K562 (cell line): ENCODE data around the gene DEDD. TPM values are rescaled to one million over a fixed set of nuclear protein-coding genes. Genes with fewer than 3 reads are reported as not detected.
A peak's percentile ranks its signal among the peaks of the same experiment; 100 is the strongest.

Experiments
- ADNP ChIP-seq: fragments of 200-800 bp; sonication (Bioruptor generic); IDR thresholded peaks from 2 replicates; pipeline ENCODE4 v1.6.1; 2016; ENCODE audit warnings: missing genetic modification characterization, missing compliant biosample characterization
- BCOR ChIP-seq: fragments of 450-650 bp; IDR thresholded peaks from 2 replicates; pipeline ENCODE4 v1.6.1; 2016
- CBFA2T2 ChIP-seq: fragments of 450-650 bp; conservative IDR thresholded peaks from 2 replicates; pipeline ENCODE4 v1.6.1; 2017; ENCODE audit warnings: mild to moderate bottlenecking
- CEBPB ChIP-seq: fragments of 450-650 bp; IDR thresholded peaks from 2 replicates; pipeline ENCODE4 v1.6.1; 2016; ENCODE audit warnings: missing genetic modification characterization, missing compliant biosample characterization
- GABPB2 ChIP-seq: fragments of 250-450 bp; sonication (Bioruptor Pico); conservative IDR thresholded peaks from 2 replicates; pipeline ENCODE4 v1.5.1; 2021; ENCODE audit warnings: mild to moderate bottlenecking
- HDAC2 ChIP-seq: fragments of 450-650 bp; IDR thresholded peaks from 2 replicates; pipeline ENCODE4 v1.6.1; 2016; ENCODE audit warnings: mild to moderate bottlenecking
- NEUROD1 ChIP-seq: fragments of 150-350 bp; IDR thresholded peaks from 2 replicates; pipeline ENCODE4 v1.6.1; 2014; ENCODE audit warnings: borderline replicate concordance, low read length, low read depth; ENCODE audit not compliant: partially characterized antibody
- NFRKB ChIP-seq: fragments of 450-650 bp; IDR thresholded peaks from 2 replicates; pipeline ENCODE4 v1.6.1; 2016; ENCODE audit warnings: low read depth
- NR2F6 ChIP-seq: fragments of 450-650 bp; formaldehyde crosslinking; IDR thresholded peaks from 2 replicates; pipeline ENCODE4 v1.4.0; 2020; ENCODE audit warnings: mild to moderate bottlenecking
- POLR2AphosphoS5 ChIP-seq: IDR thresholded peaks from 2 replicates; pipeline ENCODE4 v1.6.1; 2011; ENCODE audit warnings: mild to moderate bottlenecking, low read depth, low read length, moderate library complexity; ENCODE audit not compliant: control insufficient read depth, insufficient read depth
- PYGO2 ChIP-seq: fragments of 450-650 bp; IDR thresholded peaks from 2 replicates; pipeline ENCODE4 v1.6.1; 2016; ENCODE audit warnings: mild to moderate bottlenecking, missing genetic modification characterization, moderate library complexity, missing compliant biosample characterization
- RBM15 ChIP-seq: fragments of 200-400 bp; formaldehyde crosslinking; IDR thresholded peaks from 2 replicates; pipeline ENCODE4 v1.6.1; 2018; ENCODE audit warnings: mild to moderate bottlenecking, low read length, moderate library complexity; ENCODE audit not compliant: insufficient read depth
- RUNX1 ChIP-seq: sonication (generic); IDR thresholded peaks from 2 replicates; pipeline ENCODE4 v1.6.1; 2016; ENCODE audit warnings: antibody characterized with exemption, low read depth
- SMAD3 ChIP-seq: fragments of 450-650 bp; formaldehyde crosslinking; conservative IDR thresholded peaks from 2 replicates; pipeline ENCODE4 v1.4.0; 2020; ENCODE audit warnings: mild to moderate bottlenecking
- SMARCA4 ChIP-seq: fragments of 450-650 bp; IDR thresholded peaks from 2 replicates; pipeline ENCODE4 v1.6.1; 2016
- STAT5B ChIP-seq: fragments of 250-450 bp; sonication (Bioruptor Pico); IDR thresholded peaks from 2 replicates; pipeline ENCODE4 v1.8.0; 2021; ENCODE audit warnings: mild to moderate bottlenecking, inconsistent platforms
- TEAD2 ChIP-seq: fragments of 450-650 bp; IDR thresholded peaks from 2 replicates; pipeline ENCODE4 v1.6.1; 2016; ENCODE audit warnings: missing genetic modification characterization, control low read depth, missing compliant biosample characterization
- TRIM28 ChIP-seq: fragments of 450-650 bp; IDR thresholded peaks from 2 replicates; pipeline ENCODE4 v1.6.1; 2017
- WHSC1 ChIP-seq: IDR thresholded peaks from one replicate; pipeline ENCODE4 v1.6.1; 2012; ENCODE audit warnings: low read length, control low read depth, inconsistent platforms
- ZBTB8A ChIP-seq: fragments of 450-650 bp; IDR thresholded peaks from 2 replicates; pipeline ENCODE4 v1.6.1; 2018; ENCODE audit warnings: mild to moderate bottlenecking, moderate library complexity; ENCODE audit not compliant: partially characterized antibody
- ZNF232 ChIP-seq: sonication (generic); formaldehyde crosslinking; IDR thresholded peaks from 2 replicates; pipeline ENCODE4 v1.8.0; 2022; ENCODE audit warnings: mild to moderate bottlenecking, missing genetic modification reagents
- polyA plus RNA-seq, 8 experiments: library from polyadenylated mRNA; depleted of rRNA in 4 of 8; stranded (reverse) in 5 of 8; unstranded in 3 of 8; fragments of >200 nt; fragmentation: Nextera tagmentation in 2 of 8; fragmentation: Illumina TruSeq in 1 of 8; extraction: Ambion mirVana in 2 of 8; extraction: Trizol in 1 of 8; gene quantifications; 2 replicates each; pipeline versions ENCODE4 v1.2.1 to v1.2.3, GENCODE V29; 2011 to 2014; ENCODE audit warnings: inconsistent platforms in 1 of 8, missing spikeins in 1 of 8
- total RNA-seq, 7 experiments: library from RNA; depleted of rRNA in 6 of 7; stranded (reverse); fragments of >200 nt in 6 of 7; fragmentation: Illumina TruSeq in 2 of 7; extraction: Trizol in 2 of 7; gene quantifications; 2 replicates each; pipeline versions ENCODE4 v1.2.1 to v1.2.3, GENCODE V29; 2011 to 2021; ENCODE audit warnings: low replicate concordance in 1 of 7
- TF ChIP-seq, protein P1 (sequence below): fragments of 250-450 bp; sonication (Bioruptor Pico); IDR thresholded peaks from 2 replicates; pipeline ENCODE4 v1.5.0; 2021
- TF ChIP-seq, protein P2 (sequence below): fragments of 200-400 bp; formaldehyde crosslinking; IDR thresholded peaks from 2 replicates; pipeline ENCODE4 v1.6.1; 2017; ENCODE audit warnings: mild to moderate bottlenecking, low read depth, low read length, moderate library complexity
- TF ChIP-seq, protein P3 (sequence below): sonication (generic); formaldehyde crosslinking; IDR thresholded peaks from 2 replicates; pipeline ENCODE4 v1.8.1; 2022; ENCODE audit warnings: missing genetic modification reagents
- TF ChIP-seq, protein P4 (sequence below): fragments of 250-450 bp; sonication (Bioruptor Pico); IDR thresholded peaks from 2 replicates; pipeline ENCODE4 v1.8.0; 2021; ENCODE audit warnings: mild to moderate bottlenecking, moderate library complexity

DEDD gene
- total and polyA plus RNA-seq, 9 of the 15 experiments (the other 6 are each of a cell fraction or from before 2014, with no cell fraction given), result 11.6 to 41.0 (median 16.8) TPM

DNA sequence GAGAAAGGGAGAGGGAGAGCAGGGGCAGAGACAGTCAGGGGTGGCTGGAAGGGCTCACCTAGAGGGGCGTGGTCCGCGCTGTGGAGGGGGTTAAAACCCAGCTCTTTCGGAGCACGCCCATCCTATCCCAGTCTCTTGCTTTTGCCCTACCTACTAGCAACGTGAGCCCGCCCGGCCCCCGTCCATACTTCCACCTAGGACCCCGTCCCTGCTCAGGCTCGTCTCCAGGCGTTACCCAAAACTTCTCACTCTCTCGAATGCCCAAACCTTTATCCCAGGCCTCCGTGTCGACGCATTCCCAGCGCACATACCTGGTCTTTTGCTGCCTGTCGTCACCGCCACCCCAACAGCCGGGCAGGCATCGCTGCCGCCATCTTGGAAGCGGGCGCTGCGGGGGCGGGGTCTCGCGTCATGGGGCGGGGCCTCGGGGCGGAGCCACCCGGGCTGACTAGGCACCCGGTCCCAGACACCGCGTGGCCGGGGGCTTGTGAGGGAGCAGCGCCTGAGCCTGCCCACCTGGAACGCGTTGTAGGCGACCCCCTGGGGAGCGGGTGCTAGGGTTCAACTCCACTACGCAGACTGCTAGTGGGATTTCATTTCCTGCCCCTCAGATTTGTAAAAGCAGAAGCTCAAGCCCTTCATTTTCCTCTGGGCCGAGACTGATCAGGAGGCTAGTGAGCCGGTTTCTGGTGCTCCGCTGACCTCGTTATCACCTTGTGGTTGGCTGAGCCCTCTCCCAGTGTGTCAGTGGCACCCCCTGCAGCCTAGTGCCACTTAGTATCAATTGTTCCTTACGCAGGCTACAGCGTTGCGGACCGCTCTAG is 44.9 kb upstream of the DEDD start, which contains the start of gene B4GALT3 (continued):
- TF ChIP-seq, protein P1, sequence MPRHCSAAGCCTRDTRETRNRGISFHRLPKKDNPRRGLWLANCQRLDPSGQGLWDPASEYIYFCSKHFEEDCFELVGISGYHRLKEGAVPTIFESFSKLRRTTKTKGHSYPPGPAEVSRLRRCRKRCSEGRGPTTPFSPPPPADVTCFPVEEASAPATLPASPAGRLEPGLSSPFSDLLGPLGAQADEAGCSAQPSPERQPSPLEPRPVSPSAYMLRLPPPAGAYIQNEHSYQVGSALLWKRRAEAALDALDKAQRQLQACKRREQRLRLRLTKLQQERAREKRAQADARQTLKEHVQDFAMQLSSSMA (CRISPR knock-in tag), result no peak
- TF ChIP-seq NR2F6 (CRISPR knock-in tag) (0 out of 2 replicates have a peak, but pooled peaks have one; percentile 9), POLR2AphosphoS5 (peak; percentile 84), SMARCA4 (peak; percentile 57; the same call in 1 of the 2 replicates), WHSC1 (no peak), ADNP (tag) (no peak; the same call in 1 of the 2 replicates), CEBPB (no peak), RUNX1 (0 out of 2 replicates have a peak, but pooled peaks have one; percentile 24), NEUROD1 (no peak), GABPB2 (CRISPR knock-in tag) (0 out of 2 replicates have a peak, but pooled peaks have one; percentile 76), STAT5B (CRISPR knock-in tag) (no peak), ZNF232 (CRISPR knock-in tag) (no peak), BCOR (peak; percentile 73), NFRKB (peak; percentile 61), TEAD2 (tag) (no peak), HDAC2 (peak; percentile 90), CBFA2T2 (no peak), TRIM28 (no peak), RBM15 (no peak), ZBTB8A (no peak), PYGO2 (tag) (no peak), SMAD3 (CRISPR knock-in tag) (no peak)
- TF ChIP-seq, protein P2, sequence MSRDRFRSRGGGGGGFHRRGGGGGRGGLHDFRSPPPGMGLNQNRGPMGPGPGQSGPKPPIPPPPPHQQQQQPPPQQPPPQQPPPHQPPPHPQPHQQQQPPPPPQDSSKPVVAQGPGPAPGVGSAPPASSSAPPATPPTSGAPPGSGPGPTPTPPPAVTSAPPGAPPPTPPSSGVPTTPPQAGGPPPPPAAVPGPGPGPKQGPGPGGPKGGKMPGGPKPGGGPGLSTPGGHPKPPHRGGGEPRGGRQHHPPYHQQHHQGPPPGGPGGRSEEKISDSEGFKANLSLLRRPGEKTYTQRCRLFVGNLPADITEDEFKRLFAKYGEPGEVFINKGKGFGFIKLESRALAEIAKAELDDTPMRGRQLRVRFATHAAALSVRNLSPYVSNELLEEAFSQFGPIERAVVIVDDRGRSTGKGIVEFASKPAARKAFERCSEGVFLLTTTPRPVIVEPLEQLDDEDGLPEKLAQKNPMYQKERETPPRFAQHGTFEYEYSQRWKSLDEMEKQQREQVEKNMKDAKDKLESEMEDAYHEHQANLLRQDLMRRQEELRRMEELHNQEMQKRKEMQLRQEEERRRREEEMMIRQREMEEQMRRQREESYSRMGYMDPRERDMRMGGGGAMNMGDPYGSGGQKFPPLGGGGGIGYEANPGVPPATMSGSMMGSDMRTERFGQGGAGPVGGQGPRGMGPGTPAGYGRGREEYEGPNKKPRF, result no peak
- TF ChIP-seq, protein P3, sequence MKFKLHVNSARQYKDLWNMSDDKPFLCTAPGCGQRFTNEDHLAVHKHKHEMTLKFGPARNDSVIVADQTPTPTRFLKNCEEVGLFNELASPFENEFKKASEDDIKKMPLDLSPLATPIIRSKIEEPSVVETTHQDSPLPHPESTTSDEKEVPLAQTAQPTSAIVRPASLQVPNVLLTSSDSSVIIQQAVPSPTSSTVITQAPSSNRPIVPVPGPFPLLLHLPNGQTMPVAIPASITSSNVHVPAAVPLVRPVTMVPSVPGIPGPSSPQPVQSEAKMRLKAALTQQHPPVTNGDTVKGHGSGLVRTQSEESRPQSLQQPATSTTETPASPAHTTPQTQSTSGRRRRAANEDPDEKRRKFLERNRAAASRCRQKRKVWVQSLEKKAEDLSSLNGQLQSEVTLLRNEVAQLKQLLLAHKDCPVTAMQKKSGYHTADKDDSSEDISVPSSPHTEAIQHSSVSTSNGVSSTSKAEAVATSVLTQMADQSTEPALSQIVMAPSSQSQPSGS (CRISPR knock-in tag), result no peak
- TF ChIP-seq, protein P4, sequence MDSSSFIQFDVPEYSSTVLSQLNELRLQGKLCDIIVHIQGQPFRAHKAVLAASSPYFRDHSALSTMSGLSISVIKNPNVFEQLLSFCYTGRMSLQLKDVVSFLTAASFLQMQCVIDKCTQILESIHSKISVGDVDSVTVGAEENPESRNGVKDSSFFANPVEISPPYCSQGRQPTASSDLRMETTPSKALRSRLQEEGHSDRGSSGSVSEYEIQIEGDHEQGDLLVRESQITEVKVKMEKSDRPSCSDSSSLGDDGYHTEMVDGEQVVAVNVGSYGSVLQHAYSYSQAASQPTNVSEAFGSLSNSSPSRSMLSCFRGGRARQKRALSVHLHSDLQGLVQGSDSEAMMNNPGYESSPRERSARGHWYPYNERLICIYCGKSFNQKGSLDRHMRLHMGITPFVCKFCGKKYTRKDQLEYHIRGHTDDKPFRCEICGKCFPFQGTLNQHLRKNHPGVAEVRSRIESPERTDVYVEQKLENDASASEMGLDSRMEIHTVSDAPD (CRISPR knock-in tag), result no peak
